SK-N-SH (cell line): Measurements from ENCODE around the gene OSBPL10. TPM values are rescaled to one million over a fixed set of nuclear protein-coding genes. Genes with fewer than 3 reads are reported as not detected.

ENCODE experiments used
- CTCF ChIA-PET: fragments of 300-600, 350-600 bp; formaldehyde crosslinking; extraction: SDS; loops from one replicate; lab custom pipeline; 2021; lab: Yijun Ruan, JAX
- POLR2A ChIA-PET: fragments of 350-600 bp; sonication (Branson Sonifier 250); formaldehyde crosslinking; extraction: SDS; loops from one replicate; lab custom pipeline; 2020; ENCODE audit warnings: antibody characterized with exemption, inconsistent platforms; lab: Yijun Ruan, JAX
- DNase-seq: peaks from one replicate; pipeline ENCODE4 v3.0.0; 2012
- H2AFZ ChIP-seq: fragments of 200-600 bp; sonication (generic); 2 replicates; pipeline ENCODE4 v1.8.1; 2016; ENCODE audit warnings: antibody characterized with exemption, mild to moderate bottlenecking, low read depth
- H3F3A ChIP-seq: fragments of 200-600 bp; sonication (generic); replicated peaks from 2 replicates; pipeline ENCODE3; 2016; ENCODE audit warnings: antibody characterized with exemption, mild to moderate bottlenecking; ENCODE audit not compliant: insufficient read depth
- H3K27ac ChIP-seq, 2 experiments: fragments of 200-500 bp in 1 of 2; fragments of 200-600 bp in 1 of 2; sonication (Bioruptor generic) in 1 of 2; sonication (generic), shearing (Covaris generic) in 1 of 2; 2 replicates each; pipeline versions ENCODE4 v1.5.1 to v1.6.1; 2014 to 2016; ENCODE audit warnings: low read depth in 2 of 2, inconsistent platforms in 1 of 2, low read length in 1 of 2, mild to moderate bottlenecking in 1 of 2, mixed read lengths in 1 of 2
- H3K27me3 ChIP-seq: fragments of 200-600 bp; sonication (generic), shearing (Covaris generic); 2 replicates; pipeline ENCODE4 v1.6.1; 2016; ENCODE audit warnings: mixed run types; ENCODE audit not compliant: insufficient read depth
- H3K36me3 ChIP-seq, 2 experiments: fragments of 200-500 bp in 1 of 2; fragments of 200-600 bp in 1 of 2; sonication (Bioruptor generic) in 1 of 2; sonication (generic) in 1 of 2; replicated peaks in 1 of 2; 2 replicates each; pipeline versions ENCODE3 to v1.5.1; 2014 to 2016; ENCODE audit warnings: low read length in 1 of 2, mild to moderate bottlenecking in 1 of 2; ENCODE audit not compliant: insufficient read depth in 2 of 2, control insufficient read depth in 1 of 2
- H3K4me1 ChIP-seq, 2 experiments: fragments of 200-500 bp in 1 of 2; fragments of 200-600 bp in 1 of 2; sonication (Bioruptor generic) in 1 of 2; sonication (generic), shearing (Covaris generic) in 1 of 2; 2 replicates each; pipeline versions ENCODE4 v1.5.1 to v1.6.1; 2014 to 2016; ENCODE audit warnings: low read depth in 1 of 2, low read length in 1 of 2, mixed run types in 1 of 2; ENCODE audit not compliant: insufficient read depth in 2 of 2, control insufficient read depth in 1 of 2
- H3K4me2 ChIP-seq: fragments of 200-600 bp; sonication (generic), shearing (Covaris generic); 2 replicates; pipeline ENCODE4 v1.6.1; 2017; ENCODE audit warnings: mixed run types
- H3K4me3 ChIP-seq, 2 experiments: fragments of 200-500 bp in 1 of 2; fragments of 200-600 bp in 1 of 2; sonication (Bioruptor generic) in 1 of 2; sonication (generic), shearing (Covaris generic) in 1 of 2; 2 replicates each; pipeline versions ENCODE4 v1.5.1 to v1.8.1; 2014 to 2016; ENCODE audit warnings: low read depth in 2 of 2, inconsistent platforms in 1 of 2, low read length in 1 of 2, mild to moderate bottlenecking in 1 of 2, mixed read lengths in 1 of 2, moderate library complexity in 1 of 2
- H3K79me2 ChIP-seq: fragments of 200-600 bp; sonication (generic); 2 replicates; pipeline ENCODE4 v1.8.1; 2017; ENCODE audit warnings: mild to moderate bottlenecking; ENCODE audit not compliant: insufficient read depth
- H3K9ac ChIP-seq: fragments of 200-600 bp; sonication (generic); 2 replicates; pipeline ENCODE4 v1.6.1; 2017; ENCODE audit warnings: mixed run types
- H3K9me2 ChIP-seq: fragments of 200-600 bp; sonication (generic); 2 replicates; pipeline ENCODE4 v1.6.1; 2017; ENCODE audit warnings: mixed run types
- H3K9me3 ChIP-seq: fragments of 200-600 bp; sonication (generic); 2 replicates; pipeline ENCODE4 v1.6.1; 2017; ENCODE audit warnings: mixed run types, mild to moderate bottlenecking, moderate library complexity
- H4K20me1 ChIP-seq: fragments of 200-600 bp; sonication (generic); 2 replicates; pipeline ENCODE4 v1.6.1; 2017; ENCODE audit warnings: mild to moderate bottlenecking, mixed run types; ENCODE audit not compliant: insufficient read depth
- EP300 ChIP-seq, 2 experiments: IDR thresholded peaks; 2 replicates each; pipeline versions ENCODE4 v1.4.0 to v1.6.1; 2012; ENCODE audit warnings: borderline replicate concordance in 1 of 2, low read depth in 1 of 2, low read length in 1 of 2
- EZH2phosphoT487 ChIP-seq: fragments of 200-600 bp; sonication (generic); IDR thresholded peaks from 2 replicates; pipeline ENCODE4 v1.6.1; 2017; ENCODE audit warnings: low read depth, mixed run types, mild to moderate bottlenecking, antibody characterized with exemption, moderate library complexity, borderline replicate concordance
- FOSL2 ChIP-seq: IDR thresholded peaks from 2 replicates; pipeline ENCODE4 v1.4.0; 2012; ENCODE audit warnings: low read depth, mild to moderate bottlenecking, moderate library complexity, borderline replicate concordance
- FOXJ3 ChIP-seq: sonication (generic); formaldehyde crosslinking; IDR thresholded peaks from 2 replicates; pipeline ENCODE4 v1.5.1; 2020; ENCODE audit warnings: mild to moderate bottlenecking, missing genetic modification reagents
- FOXM1 ChIP-seq: IDR thresholded peaks from 2 replicates; pipeline ENCODE4 v1.4.0; 2012; ENCODE audit warnings: low read depth, mild to moderate bottlenecking
- GABPA ChIP-seq: IDR thresholded peaks from 2 replicates; pipeline ENCODE4 v1.4.0; 2012; ENCODE audit warnings: low read depth, mild to moderate bottlenecking
- GATA2 ChIP-seq: sonication (generic); formaldehyde crosslinking; IDR thresholded peaks from 2 replicates; pipeline ENCODE4 v1.5.0; 2020; ENCODE audit warnings: mild to moderate bottlenecking, missing genetic modification reagents
- IRF3 ChIP-seq: fragments of 150-350 bp; IDR thresholded peaks from 2 replicates; pipeline ENCODE4 v1.6.1; 2016; ENCODE audit warnings: mild to moderate bottlenecking, low read depth, low read length
- JUND ChIP-seq: IDR thresholded peaks from 2 replicates; pipeline ENCODE4 v1.4.0; 2012
- MAX ChIP-seq: IDR thresholded peaks from 2 replicates; pipeline ENCODE4 v1.4.0; 2012; ENCODE audit warnings: low read depth
- MXI1 ChIP-seq: IDR thresholded peaks from 2 replicates; pipeline ENCODE4 v1.6.1; 2012; ENCODE audit warnings: mild to moderate bottlenecking, low read depth, low read length, improper control_type of control experiment
- RCOR1 ChIP-seq: fragments of 150-350 bp; IDR thresholded peaks from 2 replicates; pipeline ENCODE4 v1.6.1; 2017; ENCODE audit warnings: antibody characterized with exemption, low read length
- REST ChIP-seq: IDR thresholded peaks from 2 replicates; pipeline ENCODE4 v1.6.1; 2012; ENCODE audit warnings: mild to moderate bottlenecking, low read depth, low read length, moderate library complexity
- RFX5 ChIP-seq: IDR thresholded peaks from 2 replicates; pipeline ENCODE4 v1.6.1; 2012; ENCODE audit warnings: mild to moderate bottlenecking, improper control_type of control experiment, low read length
- YY1 ChIP-seq: IDR thresholded peaks from 2 replicates; pipeline ENCODE4 v1.4.0; 2012; ENCODE audit warnings: low read depth, mild to moderate bottlenecking
- ZBTB33 ChIP-seq: IDR thresholded peaks from 2 replicates; pipeline ENCODE4 v1.4.0; 2012; ENCODE audit warnings: low read depth, borderline replicate concordance
- WGBS: methylation state at CpG from one replicate; pipeline ENCODE4 v1.1.6; 2017; ENCODE audit warnings: low lambda C conversion rate; 5-methylcytosine and 5-hydroxymethylcytosine counted together
- polyA plus RNA-seq, 3 experiments: library from polyadenylated mRNA; depleted of rRNA; stranded (reverse); fragments of >200 nt; gene quantifications; 2 replicates each; pipeline ENCODE4 v1.2.3, GENCODE V29; 2012
- TF ChIP-seq, protein P1 (sequence below): IDR thresholded peaks from 2 replicates; pipeline ENCODE4; 2012

OSBPL10 gene
- polyA plus RNA-seq, 1 of the 3 experiments (the other 2 are of a cell fraction): 0.12 TPM

- TF ChIP-seq YY1 (no peak), EP300 (IDR thresholded peaks at IDR 0.05; ENCODE audit: borderline replicate concordance in 1 of 2, low read depth in 1 of 2, low read length in 1 of 2) (no peak), JUND (no peak)
- POLR2A ChIA-PET: no interaction called here
- Histone ChIP-seq H4K20me1 (no peaks in the 10 kb centered on the region), H3K79me2 (no peaks in the 10 kb centered on the region), H3K27ac (no peak overlapping the region), H3K4me3 (no peak overlapping the region), H3K9me3 (no peaks in the 10 kb centered on the region), H3K27me3 (no peaks in the 10 kb centered on the region), H3K9ac (no peak overlapping the region), H3K4me1 (peaks cover 0 to 2% of the 10 kb centered on the region in 2 experiments; a peak in 1 of 4 replicates), H2AFZ (no peak overlapping the region), H3K36me3 (no peaks in the 10 kb centered on the region), H3K9me2 (no peaks in the 10 kb centered on the region), H3K4me2 (no peak overlapping the region), H3F3A (no peaks in the 10 kb centered on the region)
- WGBS: 79% methylated on average over 2 of the region's 2 CpGs
- CTCF ChIA-PET: interaction anchor here (5.1 kb wide), 1 partner anchor 33 kb away, joined by 20 read pairs; no protein-coding TSS in a partner anchor
- no peak for DNase-seq
Measured at GRCh38 chr3:31985831-31986230, 4.8 kb upstream of the OSBPL10 start.

GRCh38 chr3:31984321-31984720 lies 3.3 kb upstream of the OSBPL10 start:
- Histone ChIP-seq H3K4me3 (no peak overlapping the region), H3K9ac (no peak overlapping the region), H2AFZ (no peak overlapping the region), H3F3A (no peaks in the 10 kb centered on the region), H4K20me1 (no peaks in the 10 kb centered on the region), H3K9me3 (no peaks in the 10 kb centered on the region), H3K27ac (no peak overlapping the region), H3K4me2 (no peak overlapping the region), H3K27me3 (peaks cover 4% of the 10 kb centered on the region; the same call in 1 of the 2 replicates), H3K36me3 (no peaks in the 10 kb centered on the region), H3K4me1 (peaks cover 5 to 11% of the 10 kb centered on the region in 2 experiments; a peak in 2 of 4 replicates), H3K9me2 (no peaks in the 10 kb centered on the region), H3K79me2 (no peaks in the 10 kb centered on the region)
- ChIA-PET POLR2A (no interaction called here), CTCF (interaction anchor here (2.2 to 5.1 kb wide), 2 partner anchors 12 to 35 kb away, joined by 7 to 20 read pairs; no protein-coding TSS in a partner anchor)
- no peak for DNase-seq
- TF ChIP-seq IRF3 (no peak), EP300 (IDR thresholded peaks at IDR 0.05; ENCODE audit: borderline replicate concordance in 1 of 2, low read depth in 1 of 2, low read length in 1 of 2) (no peak), RCOR1 (no peak), GABPA (no peak), EZH2phosphoT487 (no peak), MXI1 (no peak), MAX (no peak), FOXM1 (no peak), ZBTB33 (no peak), FOXJ3 (no peak), GATA2 (no peak), REST (no peak), RFX5 (no peak), FOSL2 (no peak)
- TF ChIP-seq, protein P1, sequence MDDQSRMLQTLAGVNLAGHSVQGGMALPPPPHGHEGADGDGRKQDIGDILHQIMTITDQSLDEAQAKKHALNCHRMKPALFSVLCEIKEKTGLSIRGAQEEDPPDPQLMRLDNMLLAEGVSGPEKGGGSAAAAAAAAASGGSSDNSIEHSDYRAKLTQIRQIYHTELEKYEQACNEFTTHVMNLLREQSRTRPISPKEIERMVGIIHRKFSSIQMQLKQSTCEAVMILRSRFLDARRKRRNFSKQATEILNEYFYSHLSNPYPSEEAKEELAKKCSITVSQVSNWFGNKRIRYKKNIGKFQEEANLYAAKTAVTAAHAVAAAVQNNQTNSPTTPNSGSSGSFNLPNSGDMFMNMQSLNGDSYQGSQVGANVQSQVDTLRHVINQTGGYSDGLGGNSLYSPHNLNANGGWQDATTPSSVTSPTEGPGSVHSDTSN: no peak
- 72% methylated on average over 4 of the region's 4 CpGs for WGBS
